K562 (cell line): ENCODE measurements around the gene USP48. TPM values are rescaled to one million over a fixed set of nuclear protein-coding genes. Genes with fewer than 3 reads are reported as not detected.

Source experiments
- ATAC-seq: fragments of 200-7000 bp; cut with Tn5 transposase; 3 replicates; pipeline ENCODE4 v1.9.1; 2020; ENCODE audit warnings: moderate library complexity
- BruUV-seq: library from RNA; stranded (reverse); fragments of 400-500 nt; replicated peaks from 2 replicates; lab custom pipeline; 2021; lab: Mats Ljungman, UMichigan
- CTCF ChIA-PET: fragments of 300-600 bp; formaldehyde crosslinking; extraction: SDS; loops from one replicate; lab custom pipeline; 2021; ENCODE audit warnings: low intra/inter-chr PET ratio; lab: Yijun Ruan, JAX
- POLR2A ChIA-PET: fragments of 300-600, 350-650 bp; sonication (Branson Sonifier 250); formaldehyde crosslinking; extraction: SDS; loops from one replicate; lab custom pipeline; 2021; ENCODE audit warnings: antibody characterized with exemption, inconsistent platforms; lab: Yijun Ruan, JAX
- DNase-seq, 4 experiments: peaks; one replicate each; pipeline versions ENCODE4 v3.0.0 to v3.0.0-alpha.2; 2011 to 2018; ENCODE audit warnings: low spot score in 3 of 4, mixed read lengths in 3 of 4; ENCODE audit errors: extremely low read depth in 1 of 4
- FAIRE-seq: peaks from 2 replicates; lab custom pipeline; 2011; peaks lifted over from hg19 to GRCh38; lab: Jason Lieb, UNC
- H2AFZ ChIP-seq: 2 replicates; pipeline ENCODE4 v1.6.0; 2011; ENCODE audit warnings: low read depth, low read length, control low read depth, inconsistent platforms
- H3K27ac ChIP-seq: fragments of 200-600 bp; 3 replicates; pipeline ENCODE4 v1.8.0; 2011; ENCODE audit warnings: low read depth, mild to moderate bottlenecking, control low read depth, inconsistent platforms, low read length, moderate library complexity, mixed read lengths; ENCODE audit errors: extremely low read depth
- H3K27me3 ChIP-seq, 2 experiments: fragments of 300-600 bp in 1 of 2; 2 replicates in 1 of 2; 3 replicates in 1 of 2; pipeline versions ENCODE4 v1.6.0 to v1.8.0; 2011; ENCODE audit warnings: inconsistent platforms in 2 of 2, low read length in 2 of 2, mild to moderate bottlenecking in 1 of 2, mixed read lengths in 1 of 2, moderate library complexity in 1 of 2; ENCODE audit not compliant: control insufficient read depth in 2 of 2, insufficient read depth in 2 of 2
- H3K36me3 ChIP-seq: fragments of 300-600 bp; 3 replicates; pipeline ENCODE4 v1.8.0; 2011; ENCODE audit warnings: mild to moderate bottlenecking, low read length, inconsistent platforms; ENCODE audit not compliant: control insufficient read depth, insufficient read depth
- H3K4me1 ChIP-seq, 2 experiments: fragments of 200-600 bp in 1 of 2; replicated peaks in 1 of 2; 2 replicates in 1 of 2; 3 replicates in 1 of 2; pipeline versions ENCODE4 v1.5.1 to v1.8.0; 2011; ENCODE audit warnings: inconsistent platforms in 2 of 2, low read length in 2 of 2, mild to moderate bottlenecking in 1 of 2, mixed read lengths in 1 of 2, moderate library complexity in 1 of 2; ENCODE audit not compliant: control insufficient read depth in 2 of 2, insufficient read depth in 2 of 2
- H3K4me2 ChIP-seq: 2 replicates; pipeline ENCODE4 v1.6.1; 2011; ENCODE audit warnings: low read length, control low read depth, inconsistent platforms, mixed read lengths; ENCODE audit not compliant: insufficient read depth
- H3K4me3 ChIP-seq: fragments of 200-600 bp; sonication (generic), shearing (Covaris generic); 2 replicates; pipeline ENCODE4 v1.5.1; 2016; ENCODE audit warnings: control low read depth, inconsistent platforms
- H3K79me2 ChIP-seq: fragments of 200-600 bp; 3 replicates; pipeline ENCODE4 v1.8.0; 2011; ENCODE audit warnings: low read length, inconsistent platforms; ENCODE audit not compliant: control insufficient read depth, insufficient read depth
- H3K9ac ChIP-seq, 2 experiments: 2 replicates each; pipeline versions ENCODE4 v1.6.0 to v1.6.1; 2011; ENCODE audit warnings: low read depth in 2 of 2, low read length in 2 of 2, control low read depth in 1 of 2, inconsistent platforms in 1 of 2, mild to moderate bottlenecking in 1 of 2, mixed read lengths in 1 of 2; ENCODE audit not compliant: insufficient read depth in 1 of 2
- H3K9me1 ChIP-seq: one replicate; pipeline ENCODE4 v1.6.0; 2011; ENCODE audit warnings: inconsistent platforms, mild to moderate bottlenecking, low read length, moderate library complexity; ENCODE audit not compliant: control insufficient read depth, insufficient read depth
- H3K9me3 ChIP-seq: replicated peaks from 2 replicates; pipeline ENCODE4 v1.5.1; 2011; ENCODE audit warnings: low read depth, low read length, inconsistent platforms; ENCODE audit not compliant: control insufficient read depth, insufficient read depth
- H4K20me1 ChIP-seq: replicated peaks from 2 replicates; pipeline ENCODE4 v1.6.1; 2011; ENCODE audit warnings: low read length, inconsistent platforms, mixed read lengths; ENCODE audit not compliant: control insufficient read depth, insufficient read depth
- NEUROD1 ChIP-seq: fragments of 150-350 bp; IDR thresholded peaks from 2 replicates; pipeline ENCODE4 v1.6.1; 2014; ENCODE audit warnings: borderline replicate concordance, low read length, low read depth; ENCODE audit not compliant: partially characterized antibody
- POLR2G ChIP-seq: fragments of 200-400 bp; formaldehyde crosslinking; IDR thresholded peaks from 2 replicates; pipeline ENCODE4 v1.6.1; 2017; ENCODE audit warnings: low read depth, mild to moderate bottlenecking, antibody characterized with exemption, low read length, moderate library complexity
- WGBS: fragments of 100-300 bp; shearing (Covaris generic); methylation state at CpG from one replicate; pipeline ENCODE4 v1.1.6; 2016; ENCODE audit warnings: low coverage, mixed read lengths; ENCODE audit not compliant: insufficient coverage; ENCODE audit errors: missing lambda C conversion rate; 5-methylcytosine and 5-hydroxymethylcytosine counted together
- in situ Hi-C: fragments of 300-500 bp; cut with MboI; formaldehyde crosslinking; loops from 4 replicates; pipeline ENCODE4 v1.15.0; 2018; ENCODE audit warnings: inconsistent platforms, mixed read lengths
- intact Hi-C: fragments of 100-400 bp; cut with micrococcal nuclease; formaldehyde crosslinking; loops from 2 replicates; pipeline ENCODE4 v1.14.2; 2022
- polyA plus RNA-seq, 8 experiments: library from polyadenylated mRNA; depleted of rRNA in 4 of 8; stranded (reverse) in 5 of 8; unstranded in 3 of 8; fragments of >200 nt; fragmentation: Nextera tagmentation in 2 of 8; fragmentation: Illumina TruSeq in 1 of 8; extraction: Ambion mirVana in 2 of 8; extraction: Trizol in 1 of 8; gene quantifications; 2 replicates each; pipeline versions ENCODE4 v1.2.1 to v1.2.3, GENCODE V29; 2011 to 2014; ENCODE audit warnings: inconsistent platforms in 1 of 8, missing spikeins in 1 of 8
- total RNA-seq, 7 experiments: library from RNA; depleted of rRNA in 6 of 7; stranded (reverse); fragments of >200 nt in 6 of 7; fragmentation: Illumina TruSeq in 2 of 7; extraction: Trizol in 2 of 7; gene quantifications; 2 replicates each; pipeline versions ENCODE4 v1.2.1 to v1.2.3, GENCODE V29; 2011 to 2021; ENCODE audit warnings: low replicate concordance in 1 of 7
- TF ChIP-seq, protein P1 (sequence below): sonication (generic); formaldehyde crosslinking; IDR thresholded peaks from 2 replicates; pipeline ENCODE4 v1.8.0; 2023; ENCODE audit warnings: mild to moderate bottlenecking, missing genetic modification reagents

The USP48 gene
- total and polyA plus RNA-seq, 9 of the 15 experiments (the other 6 are each of a cell fraction or from before 2014, with no cell fraction given): 23.3 to 123 (median 106) TPM

- TF ChIP-seq, protein P1, sequence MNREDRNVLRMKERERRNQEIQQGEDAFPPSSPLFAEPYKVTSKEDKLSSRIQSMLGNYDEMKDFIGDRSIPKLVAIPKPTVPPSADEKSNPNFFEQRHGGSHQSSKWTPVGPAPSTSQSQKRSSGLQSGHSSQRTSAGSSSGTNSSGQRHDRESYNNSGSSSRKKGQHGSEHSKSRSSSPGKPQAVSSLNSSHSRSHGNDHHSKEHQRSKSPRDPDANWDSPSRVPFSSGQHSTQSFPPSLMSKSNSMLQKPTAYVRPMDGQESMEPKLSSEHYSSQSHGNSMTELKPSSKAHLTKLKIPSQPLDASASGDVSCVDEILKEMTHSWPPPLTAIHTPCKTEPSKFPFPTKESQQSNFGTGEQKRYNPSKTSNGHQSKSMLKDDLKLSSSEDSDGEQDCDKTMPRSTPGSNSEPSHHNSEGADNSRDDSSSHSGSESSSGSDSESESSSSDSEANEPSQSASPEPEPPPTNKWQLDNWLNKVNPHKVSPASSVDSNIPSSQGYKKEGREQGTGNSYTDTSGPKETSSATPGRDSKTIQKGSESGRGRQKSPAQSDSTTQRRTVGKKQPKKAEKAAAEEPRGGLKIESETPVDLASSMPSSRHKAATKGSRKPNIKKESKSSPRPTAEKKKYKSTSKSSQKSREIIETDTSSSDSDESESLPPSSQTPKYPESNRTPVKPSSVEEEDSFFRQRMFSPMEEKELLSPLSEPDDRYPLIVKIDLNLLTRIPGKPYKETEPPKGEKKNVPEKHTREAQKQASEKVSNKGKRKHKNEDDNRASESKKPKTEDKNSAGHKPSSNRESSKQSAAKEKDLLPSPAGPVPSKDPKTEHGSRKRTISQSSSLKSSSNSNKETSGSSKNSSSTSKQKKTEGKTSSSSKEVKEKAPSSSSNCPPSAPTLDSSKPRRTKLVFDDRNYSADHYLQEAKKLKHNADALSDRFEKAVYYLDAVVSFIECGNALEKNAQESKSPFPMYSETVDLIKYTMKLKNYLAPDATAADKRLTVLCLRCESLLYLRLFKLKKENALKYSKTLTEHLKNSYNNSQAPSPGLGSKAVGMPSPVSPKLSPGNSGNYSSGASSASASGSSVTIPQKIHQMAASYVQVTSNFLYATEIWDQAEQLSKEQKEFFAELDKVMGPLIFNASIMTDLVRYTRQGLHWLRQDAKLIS: no peak
Measured at GRCh38 chr1:21824926-21825325, 42.0 kb upstream of the USP48 start (continued).

DNA sequence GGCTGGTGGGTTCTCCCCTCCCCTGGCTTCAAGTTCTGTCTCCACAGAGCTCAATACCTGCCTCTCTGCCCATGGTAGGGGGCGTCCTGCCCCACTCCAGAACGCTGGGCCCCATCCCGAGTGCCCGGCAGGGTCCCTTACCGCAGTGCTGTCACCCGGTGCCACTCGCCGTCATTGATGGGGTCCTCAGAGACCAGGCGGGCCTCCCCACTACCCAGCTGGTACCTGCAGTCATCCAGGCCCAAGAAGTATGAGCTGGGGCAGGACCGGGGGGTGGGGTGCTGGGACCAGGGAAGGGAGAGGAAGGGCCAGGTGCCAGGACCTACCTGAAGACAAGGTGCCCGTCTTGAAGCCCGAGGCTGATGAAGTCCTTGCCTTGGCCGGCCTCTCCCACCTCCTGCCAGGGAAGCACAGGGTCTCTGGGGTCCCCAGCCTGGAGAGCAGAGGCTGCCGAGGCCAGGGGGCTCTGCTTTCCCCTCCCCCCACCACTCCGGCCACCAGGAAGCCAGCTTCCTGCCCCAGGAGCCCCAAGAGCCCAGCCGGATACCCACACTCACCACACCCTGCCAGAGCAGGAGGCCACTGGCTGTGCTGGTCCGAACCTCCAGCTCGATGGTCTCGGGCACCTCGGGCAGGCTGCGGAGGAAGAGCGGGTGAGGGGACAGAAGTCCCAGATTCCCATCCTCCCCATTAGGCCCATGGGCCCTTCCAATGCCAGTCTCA, 41.2 kb upstream of the USP48 start:
- in situ Hi-C loops: no loop called here
- TF ChIP-seq POLR2G: 0 out of 2 replicates have a peak, but pooled peaks have one; percentile 17
- TF ChIP-seq NEUROD1: no peak

More for the DNA sequence above, 41.2 kb upstream of the USP48 start:
- DNase-seq: no peak
- no TSS peak for BruUV-seq
- no peak overlapping the region for H3K27ac ChIP-seq
- CTCF ChIA-PET: no interaction called here
- no peak overlapping the region for H3K4me2 ChIP-seq
- peaks cover 3% of the 10 kb centered on the region for H3K9me1 ChIP-seq
- intact Hi-C loops: no loop called here
- H3K27me3 ChIP-seq: no peaks in the 10 kb centered on the region
- no peak overlapping the region for H3K4me3 ChIP-seq
- no peaks in the 10 kb centered on the region for H3K9me3 ChIP-seq
- FAIRE-seq: no peak
- no peak for ATAC-seq
- peaks cover 60% of the 10 kb centered on the region; the same call in 2 of the 3 replicates for H3K36me3 ChIP-seq
- H3K79me2 ChIP-seq: no peaks in the 10 kb centered on the region
- WGBS: 78% methylated on average over 18 of the region's 22 CpGs
- POLR2A ChIA-PET: interaction anchor here (0.8 to 2.1 kb wide), 2 partner anchors 10 to 42 kb away, joined by 3 to 6 read pairs; partner anchors contain the start of gene USP48
- H3K4me1 ChIP-seq: peaks cover 8 to 41% of the 10 kb centered on the region in 2 experiments; a peak in 4 of 5 replicates
- H2AFZ ChIP-seq: no peak overlapping the region
- peak overlapping the region in 1 of 2 experiments; percentile 64; a peak in 2 of 4 replicates for H3K9ac ChIP-seq
- H4K20me1 ChIP-seq: no peaks in the 10 kb centered on the region
